Colonic mucosa (tissue), 4 donors: ENCODE data around the gene DNASE1L3. TPM values are rescaled to one million over a fixed set of nuclear protein-coding genes. Genes with fewer than 3 reads are reported as not detected.

Experiments
- DNase-seq: peaks from one replicate; pipeline ENCODE4 v3.0.0-alpha.2; 2020
- H3K27ac ChIP-seq: fragments of 200-600 bp; one replicate; pipeline ENCODE4 v1.8.0; 2021
- H3K27me3 ChIP-seq: fragments of 200-600 bp; one replicate; pipeline ENCODE4 v1.8.0; 2021
- H3K36me3 ChIP-seq: fragments of 200-600 bp; one replicate; pipeline ENCODE4 v1.8.0; 2021
- H3K4me1 ChIP-seq: fragments of 200-600 bp; one replicate; pipeline ENCODE4 v1.8.0; 2021; ENCODE audit warnings: mild to moderate bottlenecking
- H3K4me3 ChIP-seq: fragments of 200-600 bp; one replicate; pipeline ENCODE4 v1.8.0; 2021
- H3K9ac ChIP-seq, 2 donors: one replicate each; pipeline ENCODE4 v1.7.0; 2013; ENCODE audit warnings: control low read depth in 2 of 2, low read depth in 2 of 2, low read length in 2 of 2
- H3K9me3 ChIP-seq: fragments of 200-600 bp; one replicate; pipeline ENCODE4 v1.8.0; 2021
- intact Hi-C: fragments of 100-400 bp; cut with DNase I; formaldehyde crosslinking; loops from one replicate; pipeline ENCODE4 v1.14.1; 2022
- total RNA-seq, 2 donors: library from RNA; stranded (reverse); fragmentation: NEBNext Ultra II Directional in 1 of 2; extraction: Animal tissue kit (Norgen Biotek cat#: 25700) in 1 of 2; gene quantifications; one replicate each; pipeline ENCODE4 v1.2.1, GENCODE V29; 2021
- TF ChIP-seq, protein P1 (sequence below): fragments of 200-600 bp; IDR thresholded peaks from one replicate; pipeline ENCODE4 v1.8.0; 2022; ENCODE audit warnings: antibody characterized with exemption, mild to moderate bottlenecking
- donor health status: healthy.
- donor health status: DM: no; HTN: no; CAD: no.
- donor health status: DM: no; HTN: no; CAD: no.

DNASE1L3 gene
- total RNA-seq, 2 donors from 2014 or later: 2.2 to 6.2 TPM

- H3K27me3 ChIP-seq: no peaks in the 10 kb centered on the region
- TF ChIP-seq, protein P1, sequence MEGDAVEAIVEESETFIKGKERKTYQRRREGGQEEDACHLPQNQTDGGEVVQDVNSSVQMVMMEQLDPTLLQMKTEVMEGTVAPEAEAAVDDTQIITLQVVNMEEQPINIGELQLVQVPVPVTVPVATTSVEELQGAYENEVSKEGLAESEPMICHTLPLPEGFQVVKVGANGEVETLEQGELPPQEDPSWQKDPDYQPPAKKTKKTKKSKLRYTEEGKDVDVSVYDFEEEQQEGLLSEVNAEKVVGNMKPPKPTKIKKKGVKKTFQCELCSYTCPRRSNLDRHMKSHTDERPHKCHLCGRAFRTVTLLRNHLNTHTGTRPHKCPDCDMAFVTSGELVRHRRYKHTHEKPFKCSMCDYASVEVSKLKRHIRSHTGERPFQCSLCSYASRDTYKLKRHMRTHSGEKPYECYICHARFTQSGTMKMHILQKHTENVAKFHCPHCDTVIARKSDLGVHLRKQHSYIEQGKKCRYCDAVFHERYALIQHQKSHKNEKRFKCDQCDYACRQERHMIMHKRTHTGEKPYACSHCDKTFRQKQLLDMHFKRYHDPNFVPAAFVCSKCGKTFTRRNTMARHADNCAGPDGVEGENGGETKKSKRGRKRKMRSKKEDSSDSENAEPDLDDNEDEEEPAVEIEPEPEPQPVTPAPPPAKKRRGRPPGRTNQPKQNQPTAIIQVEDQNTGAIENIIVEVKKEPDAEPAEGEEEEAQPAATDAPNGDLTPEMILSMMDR: no peak
- H3K4me1 ChIP-seq: peaks cover 4% of the 10 kb centered on the region
- peak; percentile 44 for DNase-seq
- no peak overlapping the region for H3K9ac ChIP-seq
- intact Hi-C loops: no loop called here
- H3K9me3 ChIP-seq: no peaks in the 10 kb centered on the region
- no peaks in the 10 kb centered on the region for H3K36me3 ChIP-seq
- no peak overlapping the region for H3K4me3 ChIP-seq
- peak overlapping the region; percentile 9 for H3K27ac ChIP-seq
These were observed 43.4 kb upstream of the DNASE1L3 start for GRCh38 chr3:58254144-58254543.

DNA sequence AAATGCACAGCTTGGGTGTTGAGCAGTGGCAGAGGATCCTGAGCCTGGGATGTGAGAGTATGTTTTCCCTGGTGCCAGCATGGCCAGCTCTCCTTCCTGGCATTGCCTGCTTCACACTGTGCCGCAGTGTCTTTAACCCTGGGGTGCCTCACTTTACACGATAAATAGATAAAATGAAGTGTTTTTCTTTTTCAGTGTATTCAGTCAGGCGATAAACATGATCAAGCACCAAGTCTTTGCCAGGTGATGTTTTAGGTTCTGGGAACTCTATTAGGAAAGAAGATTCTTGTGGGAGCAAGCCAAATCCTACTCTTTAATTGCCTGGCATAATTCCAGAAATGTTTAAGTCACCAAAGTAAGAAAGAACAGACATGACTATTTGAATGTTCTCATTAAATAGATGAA is 40.9 kb upstream of the DNASE1L3 start:
- Histone ChIP-seq H3K4me1 (peaks cover 4% of the 10 kb centered on the region), H3K27ac (no peak overlapping the region), H3K9ac (no peak overlapping the region), H3K4me3 (no peak overlapping the region), H3K9me3 (no peaks in the 10 kb centered on the region), H3K27me3 (no peaks in the 10 kb centered on the region), H3K36me3 (no peaks in the 10 kb centered on the region)
- DNase-seq: no peak
- intact Hi-C loops: no loop called here
- TF ChIP-seq, protein P1: no peak

DNA sequence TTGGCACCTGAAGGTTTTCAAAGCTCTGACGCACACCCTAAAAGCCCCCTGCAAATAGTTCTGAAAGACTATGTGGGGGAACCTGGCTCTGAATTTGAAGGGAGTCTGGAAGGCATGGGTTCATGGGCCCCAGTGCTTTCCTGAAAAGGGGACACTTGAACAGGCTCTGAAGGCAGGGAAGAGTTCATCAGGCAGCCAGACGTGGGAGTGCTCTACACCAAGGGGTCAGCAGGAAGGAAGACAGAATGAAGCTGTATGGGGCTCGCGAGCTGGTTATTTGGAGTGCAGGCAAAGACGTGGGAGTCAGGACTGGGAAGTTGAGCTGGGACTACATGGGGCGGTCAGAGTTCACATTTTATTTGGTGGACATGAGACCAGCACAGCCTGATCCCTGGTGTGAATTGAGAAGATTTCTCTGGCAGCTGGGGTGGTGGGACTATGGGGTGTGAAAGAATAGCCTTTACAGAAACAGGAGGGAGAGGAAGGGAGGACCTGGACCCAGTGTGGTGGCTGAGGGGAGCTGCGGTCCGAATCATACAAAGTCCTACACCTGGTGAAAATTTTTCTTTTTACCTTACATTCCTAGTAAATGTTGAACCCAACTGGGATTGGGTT is 39.4 kb upstream of the DNASE1L3 start:
- Histone ChIP-seq H3K27me3 (no peaks in the 10 kb centered on the region), H3K27ac (peak overlapping the region; percentile 71), H3K9ac (peak overlapping the region; percentile 47 to 84), H3K4me3 (no peak overlapping the region), H3K36me3 (no peaks in the 10 kb centered on the region), H3K9me3 (no peaks in the 10 kb centered on the region), H3K4me1 (peaks cover 4% of the 10 kb centered on the region)
- TF ChIP-seq, protein P1: no peak
- DNase-seq: peak; percentile 36
- intact Hi-C loops: no loop called here

GRCh38 chr3:58249358-58250092 is 38.8 kb upstream of the DNASE1L3 start:
- peaks cover 4% of the 10 kb centered on the region for H3K4me1 ChIP-seq
- peak; percentile 87 for DNase-seq
- peak overlapping the region; percentile 71 for H3K27ac ChIP-seq

GRCh38 chr3:58246148-58247047 is 35.6 kb upstream of the DNASE1L3 start:
- intact Hi-C loops: no loop called here
- H3K4me1 ChIP-seq: no peaks in the 10 kb centered on the region
- H3K27me3 ChIP-seq: no peaks in the 10 kb centered on the region
- H3K27ac ChIP-seq: no peak overlapping the region
- peak; percentile 15 for DNase-seq
- no peak overlapping the region for H3K4me3 ChIP-seq
- no peak overlapping the region for H3K9ac ChIP-seq
- TF ChIP-seq, protein P1: no peak
- H3K9me3 ChIP-seq: no peaks in the 10 kb centered on the region
- no peaks in the 10 kb centered on the region for H3K36me3 ChIP-seq

More at GRCh38 chr3:58249358-58250092, 38.8 kb upstream of the DNASE1L3 start:
- Histone ChIP-seq H3K4me3 (no peak overlapping the region), H3K9ac (peak overlapping the region; percentile 47 to 84), H3K36me3 (no peaks in the 10 kb centered on the region), H3K27me3 (no peaks in the 10 kb centered on the region), H3K9me3 (no peaks in the 10 kb centered on the region)
- intact Hi-C loops: no loop called here
- TF ChIP-seq, protein P1: no peak
